GM23338 (cell line): ENCODE measurements around the gene KCNQ5. TPM values are rescaled to one million over a fixed set of nuclear protein-coding genes. Genes with fewer than 3 reads are reported as not detected.

Experiments
- ATAC-seq: fragments of 200-7000 bp; cut with Tn5 transposase; 3 replicates; pipeline ENCODE4 v1.9.1; 2020
- DNase-seq: peaks from one replicate; pipeline ENCODE4 v3.0.0-alpha.2; 2015; ENCODE audit warnings: low spot score
- H2AFZ ChIP-seq: fragments of 200-600 bp; sonication (generic); 2 replicates; pipeline ENCODE4 v1.8.0; 2016; ENCODE audit warnings: antibody characterized with exemption, mild to moderate bottlenecking, moderate library complexity
- H3F3A ChIP-seq: fragments of 200-600 bp; sonication (generic); replicated peaks from 2 replicates; pipeline ENCODE4 v1.8.0; 2017; ENCODE audit warnings: antibody characterized with exemption, mixed run types, low read depth
- H3K27ac ChIP-seq: fragments of 200-600 bp; sonication (generic); 2 replicates; pipeline ENCODE4 v1.6.1; 2016; ENCODE audit warnings: low read depth
- H3K27me3 ChIP-seq: fragments of 200-600 bp; sonication (generic); 2 replicates; pipeline ENCODE4 v1.8.0; 2016; ENCODE audit warnings: mild to moderate bottlenecking, mixed run types, moderate library complexity; ENCODE audit not compliant: insufficient read depth
- H3K36me3 ChIP-seq: fragments of 200-600 bp; sonication (generic); 2 replicates; pipeline ENCODE4 v1.8.0; 2016; ENCODE audit warnings: mild to moderate bottlenecking; ENCODE audit not compliant: insufficient read depth
- H3K4me1 ChIP-seq: fragments of 200-600 bp; sonication (generic); 2 replicates; pipeline ENCODE4 v1.8.0; 2016; ENCODE audit warnings: mild to moderate bottlenecking, moderate library complexity; ENCODE audit not compliant: insufficient read depth
- H3K4me2 ChIP-seq: fragments of 200-600 bp; sonication (generic); 2 replicates; pipeline ENCODE4 v1.7.1; 2017; ENCODE audit warnings: mixed run types
- H3K4me3 ChIP-seq: fragments of 200-600 bp; sonication (generic); 2 replicates; pipeline ENCODE4 v1.6.1; 2016; ENCODE audit warnings: mixed run types
- H3K79me2 ChIP-seq: fragments of 200-600 bp; sonication (generic); replicated peaks from 2 replicates; pipeline ENCODE4 v1.8.0; 2017; ENCODE audit warnings: mild to moderate bottlenecking; ENCODE audit not compliant: insufficient read depth
- H3K9me2 ChIP-seq: fragments of 200-600 bp; sonication (generic); 2 replicates; pipeline ENCODE4 v1.8.0; 2017; ENCODE audit not compliant: insufficient read depth
- H4K20me1 ChIP-seq: fragments of 200-600 bp; sonication (generic); replicated peaks from 2 replicates; pipeline ENCODE4 v1.8.0; 2017; ENCODE audit warnings: mild to moderate bottlenecking; ENCODE audit not compliant: insufficient read depth
- H3K27ac Mint-ChIP-seq: 2 replicates; pipeline ENCODE4 v1.8.0; 2020; ENCODE audit warnings: inconsistent platforms, mild to moderate bottlenecking, moderate library complexity, mixed read lengths
- H3K27me3 Mint-ChIP-seq: 3 replicates; pipeline ENCODE4 v1.8.0; 2022; ENCODE audit warnings: low read depth, mild to moderate bottlenecking, moderate library complexity, mixed read lengths, inconsistent platforms; ENCODE audit not compliant: insufficient read depth, poor library complexity
- H3K36me3 Mint-ChIP-seq: 3 replicates; pipeline ENCODE4 v1.8.0; 2021; ENCODE audit warnings: low read depth, mild to moderate bottlenecking, inconsistent platforms, moderate library complexity, mixed read lengths
- H3K4me1 Mint-ChIP-seq: 3 replicates; pipeline ENCODE4 v1.8.0; 2020; ENCODE audit warnings: mild to moderate bottlenecking, inconsistent platforms, mixed read lengths
- H3K4me3 Mint-ChIP-seq: 3 replicates; pipeline ENCODE4 v1.8.0; 2021; ENCODE audit warnings: moderate library complexity, mild to moderate bottlenecking, inconsistent platforms, mixed read lengths
- H3K9me3 Mint-ChIP-seq: 3 replicates; pipeline ENCODE4 v1.8.0; 2020; ENCODE audit warnings: moderate library complexity, mild to moderate bottlenecking, inconsistent platforms, mixed read lengths
- EZH2 ChIP-seq: fragments of 200-600 bp; sonication (generic); IDR thresholded peaks from one replicate; pipeline ENCODE4 v1.8.0; 2017; ENCODE audit warnings: antibody characterized with exemption, mild to moderate bottlenecking, low read depth; ENCODE audit not compliant: unreplicated experiment
- EZH2phosphoT487 ChIP-seq: fragments of 200-600 bp; sonication (generic); IDR thresholded peaks from one replicate; pipeline ENCODE4 v1.8.1; 2018; ENCODE audit warnings: antibody characterized with exemption; ENCODE audit not compliant: unreplicated experiment
- JUNB ChIP-seq: IDR thresholded peaks from one replicate; pipeline ENCODE4 v1.6.1; 2016; ENCODE audit warnings: antibody characterized with exemption; ENCODE audit not compliant: unreplicated experiment
- NANOG ChIP-seq: IDR thresholded peaks from 2 replicates; pipeline ENCODE4 v1.6.1; 2016; ENCODE audit warnings: antibody characterized with exemption, borderline replicate concordance
- POLR2AphosphoS5 ChIP-seq: IDR thresholded peaks from 2 replicates; pipeline ENCODE4 v1.6.1; 2016; ENCODE audit warnings: antibody characterized with exemption, low read depth
- STAT1 ChIP-seq: IDR thresholded peaks from one replicate; pipeline ENCODE4 v1.6.1; 2016; ENCODE audit warnings: antibody characterized with exemption; ENCODE audit not compliant: unreplicated experiment
- ZNF114 ChIP-seq: fragments of 250-450 bp; sonication (Bioruptor Pico); IDR thresholded peaks from 2 replicates; pipeline ENCODE4 v1.5.0; 2020; ENCODE audit warnings: mild to moderate bottlenecking, moderate library complexity
- ZNF331 ChIP-seq: fragments of 250-450 bp; sonication (Bioruptor Pico); IDR thresholded peaks from 2 replicates; pipeline ENCODE4 v1.5.0; 2020; ENCODE audit warnings: low read depth, mild to moderate bottlenecking, moderate library complexity
- ZNF462 ChIP-seq: fragments of 250-450 bp; sonication (Bioruptor Pico); IDR thresholded peaks from 2 replicates; pipeline ENCODE4 v1.5.0; 2020; ENCODE audit warnings: mild to moderate bottlenecking, moderate library complexity
- polyA plus RNA-seq: library from polyadenylated mRNA; unstranded; fragments of >200 nt; fragmentation: Nextera tagmentation; extraction: Ambion mirVana; gene quantifications from 2 replicates; pipeline ENCODE4 v1.2.1, GENCODE V29; 2016
- total RNA-seq: library from RNA; depleted of rRNA; stranded (reverse); fragments of >200 nt; shearing (Covaris generic); gene quantifications from 2 replicates; pipeline ENCODE4 v1.2.3, GENCODE V29; 2014
- TF ChIP-seq, protein P1 (sequence below), 2 experiments: fragments of 200-600 bp in 1 of 2; sonication (generic) in 1 of 2; conservative IDR thresholded peaks; 2 replicates each; pipeline versions ENCODE4 v1.5.1 to v1.6.1; 2016 to 2017; ENCODE audit warnings: antibody characterized with exemption in 2 of 2, low read depth in 2 of 2, mild to moderate bottlenecking in 2 of 2, moderate library complexity in 1 of 2
- TF ChIP-seq, protein P2 (sequence below): IDR thresholded peaks from one replicate; pipeline ENCODE4 v1.6.1; 2018; ENCODE audit warnings: antibody characterized with exemption; ENCODE audit not compliant: unreplicated experiment

Gene KCNQ5
- total and polyA plus RNA-seq, 2 experiments from 2014 or later: 0.68 to 0.87 TPM

- H3K36me3 ChIP-seq: no peaks in the 10 kb centered on the region
- H2AFZ ChIP-seq: no peak overlapping the region
- H3K79me2 ChIP-seq: no peaks in the 10 kb centered on the region
- no peaks in the 10 kb centered on the region for H4K20me1 ChIP-seq
- no peak overlapping the region for H3K4me2 ChIP-seq
- DNase-seq (no peak), ATAC-seq (no peak)
- H3K4me3 ChIP-seq: no peak overlapping the region
- no peaks in the 10 kb centered on the region for H3K27me3 ChIP-seq
- no peaks in the 10 kb centered on the region for H3K9me3 Mint-ChIP-seq
- H3K4me1 ChIP-seq: no peaks in the 10 kb centered on the region
- H3K4me1 Mint-ChIP-seq: no peaks in the 10 kb centered on the region
- no peak overlapping the region for H3K27ac ChIP-seq
- H3F3A ChIP-seq: no peaks in the 10 kb centered on the region
- TF ChIP-seq NANOG (no peak), POLR2AphosphoS5 (no peak), STAT1 (no peak), ZNF331 (CRISPR knock-in tag) (no peak), JUNB (no peak), EZH2 (no peak), ZNF462 (CRISPR knock-in tag) (no peak), ZNF114 (CRISPR knock-in tag) (no peak), EZH2phosphoT487 (no peak)
- TF ChIP-seq, protein P1, sequence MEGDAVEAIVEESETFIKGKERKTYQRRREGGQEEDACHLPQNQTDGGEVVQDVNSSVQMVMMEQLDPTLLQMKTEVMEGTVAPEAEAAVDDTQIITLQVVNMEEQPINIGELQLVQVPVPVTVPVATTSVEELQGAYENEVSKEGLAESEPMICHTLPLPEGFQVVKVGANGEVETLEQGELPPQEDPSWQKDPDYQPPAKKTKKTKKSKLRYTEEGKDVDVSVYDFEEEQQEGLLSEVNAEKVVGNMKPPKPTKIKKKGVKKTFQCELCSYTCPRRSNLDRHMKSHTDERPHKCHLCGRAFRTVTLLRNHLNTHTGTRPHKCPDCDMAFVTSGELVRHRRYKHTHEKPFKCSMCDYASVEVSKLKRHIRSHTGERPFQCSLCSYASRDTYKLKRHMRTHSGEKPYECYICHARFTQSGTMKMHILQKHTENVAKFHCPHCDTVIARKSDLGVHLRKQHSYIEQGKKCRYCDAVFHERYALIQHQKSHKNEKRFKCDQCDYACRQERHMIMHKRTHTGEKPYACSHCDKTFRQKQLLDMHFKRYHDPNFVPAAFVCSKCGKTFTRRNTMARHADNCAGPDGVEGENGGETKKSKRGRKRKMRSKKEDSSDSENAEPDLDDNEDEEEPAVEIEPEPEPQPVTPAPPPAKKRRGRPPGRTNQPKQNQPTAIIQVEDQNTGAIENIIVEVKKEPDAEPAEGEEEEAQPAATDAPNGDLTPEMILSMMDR (conservative IDR thresholded peaks at IDR 0.05; ENCODE audit: low read depth in 2 of 2): no peak
- TF ChIP-seq, protein P2, sequence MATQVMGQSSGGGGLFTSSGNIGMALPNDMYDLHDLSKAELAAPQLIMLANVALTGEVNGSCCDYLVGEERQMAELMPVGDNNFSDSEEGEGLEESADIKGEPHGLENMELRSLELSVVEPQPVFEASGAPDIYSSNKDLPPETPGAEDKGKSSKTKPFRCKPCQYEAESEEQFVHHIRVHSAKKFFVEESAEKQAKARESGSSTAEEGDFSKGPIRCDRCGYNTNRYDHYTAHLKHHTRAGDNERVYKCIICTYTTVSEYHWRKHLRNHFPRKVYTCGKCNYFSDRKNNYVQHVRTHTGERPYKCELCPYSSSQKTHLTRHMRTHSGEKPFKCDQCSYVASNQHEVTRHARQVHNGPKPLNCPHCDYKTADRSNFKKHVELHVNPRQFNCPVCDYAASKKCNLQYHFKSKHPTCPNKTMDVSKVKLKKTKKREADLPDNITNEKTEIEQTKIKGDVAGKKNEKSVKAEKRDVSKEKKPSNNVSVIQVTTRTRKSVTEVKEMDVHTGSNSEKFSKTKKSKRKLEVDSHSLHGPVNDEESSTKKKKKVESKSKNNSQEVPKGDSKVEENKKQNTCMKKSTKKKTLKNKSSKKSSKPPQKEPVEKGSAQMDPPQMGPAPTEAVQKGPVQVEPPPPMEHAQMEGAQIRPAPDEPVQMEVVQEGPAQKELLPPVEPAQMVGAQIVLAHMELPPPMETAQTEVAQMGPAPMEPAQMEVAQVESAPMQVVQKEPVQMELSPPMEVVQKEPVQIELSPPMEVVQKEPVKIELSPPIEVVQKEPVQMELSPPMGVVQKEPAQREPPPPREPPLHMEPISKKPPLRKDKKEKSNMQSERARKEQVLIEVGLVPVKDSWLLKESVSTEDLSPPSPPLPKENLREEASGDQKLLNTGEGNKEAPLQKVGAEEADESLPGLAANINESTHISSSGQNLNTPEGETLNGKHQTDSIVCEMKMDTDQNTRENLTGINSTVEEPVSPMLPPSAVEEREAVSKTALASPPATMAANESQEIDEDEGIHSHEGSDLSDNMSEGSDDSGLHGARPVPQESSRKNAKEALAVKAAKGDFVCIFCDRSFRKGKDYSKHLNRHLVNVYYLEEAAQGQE: no peak
- no peaks in the 10 kb centered on the region for H3K9me2 ChIP-seq
- no peaks in the 10 kb centered on the region for H3K27me3 Mint-ChIP-seq
- H3K27ac Mint-ChIP-seq: no peak overlapping the region
- no peaks in the 10 kb centered on the region for H3K36me3 Mint-ChIP-seq
- no peak overlapping the region for H3K4me3 Mint-ChIP-seq
Measured at GRCh38 chr6:72849346-72849745, 227.5 kb downstream of the KCNQ5 start.
